ENCODE data around the gene BEND3. TPM values are rescaled to one million over a fixed set of nuclear protein-coding genes. Genes with fewer than 3 reads are reported as not detected.
A peak's percentile ranks its signal among the peaks of the same experiment; 100 is the strongest.

Gene BEND3
- total and polyA plus RNA-seq, 2 of the 8 experiments (the other 6 are each of a cell fraction or from before 2014, with no cell fraction given), result 25.2 to 38.8 TPM

GRCh38 chr6:107080036-107080435 is 35.3 kb downstream of the BEND3 start:
- no peak overlapping the region for H2BK5ac ChIP-seq (ENCODE audit: low read depth, low read length)
- FAIRE-seq (no peak), DNase-seq (ENCODE audit: low read depth in 1 of 2, low spot score in 2 of 2) (peak in 1 of 2 experiments; percentile 66)
- H3K27me3 ChIP-seq (replicated peaks in 1 of 4; ENCODE audit: control insufficient read depth in 3 of 4, extremely low read depth in 1 of 4, insufficient read depth in 3 of 4, low read length in 3 of 4), result no peaks in the 10 kb centered on the region
- H2AK5ac ChIP-seq (ENCODE audit: low read depth, low read length), result no peak overlapping the region
- H3K4ac ChIP-seq (replicated peaks; ENCODE audit: insufficient read length, low read depth, low read length), result no peak overlapping the region
- H3K4me3 ChIP-seq (ENCODE audit: extremely low read depth in 1 of 4, insufficient read depth in 2 of 4, low read depth in 3 of 4, low read length in 4 of 4), result no peak overlapping the region
- H2BK20ac ChIP-seq (ENCODE audit: low read length), result no peak overlapping the region
- H2BK12ac ChIP-seq (ENCODE audit: low read depth, low read length), result no peak overlapping the region
- POLR2A ChIA-PET (ENCODE audit: partially characterized antibody), result interaction anchor here (0.8 to 1.5 kb wide), 3 partner anchors 20 to 36 kb away, joined by 3 to 6 read pairs (median 3); no protein-coding TSS in a partner anchor
- TF ChIP-seq ATF3 (IDR thresholded peaks at IDR 0.05; ENCODE audit: insufficient read depth, low read depth, low read length), result no peak
- peak; percentile 56 for TF ChIP-seq CEBPB (IDR thresholded peaks at IDR 0.05; ENCODE audit: low read depth, low read length)
- TF ChIP-seq CTCF (IDR thresholded peaks at IDR 0.05; ENCODE audit: control extremely low read depth in 1 of 3, insufficient read depth in 1 of 3, low read depth in 1 of 3, low read length in 3 of 3), result peak; percentile 30 to 56 (median 47); a peak in 3 of 4 replicates
- peak; percentile 50 to 61 for TF ChIP-seq RAD21 (IDR thresholded peaks at IDR 0.05 in 1 of 2, conservative IDR thresholded peaks at IDR 0.05 in 1 of 2; ENCODE audit: low read depth in 2 of 2, low read length in 2 of 2)
- no peaks in the 10 kb centered on the region for H3K23me2 ChIP-seq (ENCODE audit: low read depth, low read length)
- no peak overlapping the region for H3K23ac ChIP-seq (ENCODE audit: insufficient read length)
- H4K5ac ChIP-seq (ENCODE audit: insufficient read length, low read depth, low read length), result no peak overlapping the region
- peaks cover 3 to 45% (median 13%) of the 10 kb centered on the region in 4 experiments; a peak in 7 of 8 replicates for H3K36me3 ChIP-seq (ENCODE audit: control insufficient read depth in 2 of 4, insufficient read depth in 4 of 4, low read length in 3 of 4)
- no peak overlapping the region for H3K56ac ChIP-seq (replicated peaks; ENCODE audit: insufficient read length, low read depth, low read length)
- H3K4me2 ChIP-seq (ENCODE audit: insufficient read depth in 1 of 2, low read depth in 2 of 2, low read length in 2 of 2), result no peak overlapping the region
- no peak overlapping the region for H4K91ac ChIP-seq (replicated peaks; ENCODE audit: insufficient read length, low read length)
- H4K20me1 ChIP-seq (replicated peaks in 1 of 2; ENCODE audit: control insufficient read depth in 1 of 2, insufficient read depth in 2 of 2, low read length in 2 of 2), result no peaks in the 10 kb centered on the region
- no peak overlapping the region for H3K9ac ChIP-seq (replicated peaks in 1 of 4; ENCODE audit: extremely low read depth in 1 of 4, low read depth in 3 of 4, low read length in 3 of 4)
- 81% methylated on average over 5 of the region's 5 CpGs; no CpG with 5 or more reads in 1 of the 2 experiments for WGBS, 2 experiments (ENCODE audit: extremely low coverage in 1 of 2, insufficient coverage in 1 of 2, insufficient read length in 1 of 2, insufficient replicate concordance in 2 of 2, low coverage in 1 of 2, low lambda C conversion rate in 2 of 2, missing lambda C conversion rate in 1 of 2)
- H3K79me2 ChIP-seq (ENCODE audit: control insufficient read depth in 1 of 2, insufficient read depth in 2 of 2, low read length in 2 of 2), result peaks cover 0 to 6% of the 10 kb centered on the region in 2 experiments; a peak in 3 of 4 replicates
- no peak overlapping the region for H2BK15ac ChIP-seq (ENCODE audit: low read length)
- peaks cover 0 to under 1% of the 10 kb centered on the region in 2 experiments; a peak in 1 of 4 replicates for H3K9me3 ChIP-seq (ENCODE audit: insufficient read depth in 2 of 2, low read depth in 1 of 2, low read length in 1 of 2)
- no peak overlapping the region for H3K27ac ChIP-seq (ENCODE audit: low read depth, low read length)
- H4K8ac ChIP-seq (ENCODE audit: extremely low read depth, insufficient read depth, low read length), result no peak overlapping the region
- no peak overlapping the region for H2BK120ac ChIP-seq (replicated peaks; ENCODE audit: low read depth, low read length)
- no peak overlapping the region for H3K14ac ChIP-seq (ENCODE audit: insufficient read length)
- H3K79me1 ChIP-seq (ENCODE audit: low read depth, low read length), result no peaks in the 10 kb centered on the region; the same call in 1 of the 2 replicates
- no peaks in the 10 kb centered on the region; a peak in 1 of 7 replicates for H3K4me1 ChIP-seq (replicated peaks in 1 of 4; ENCODE audit: control insufficient read depth in 3 of 4, insufficient read depth in 4 of 4, low read length in 3 of 4)
- no peak overlapping the region for H2AFZ ChIP-seq (ENCODE audit: low read length)
- H3K18ac ChIP-seq (ENCODE audit: extremely low read depth, low read length), result no peak overlapping the region
- CTCF ChIA-PET (ENCODE audit: partially characterized antibody), result interaction anchor here (0.5 to 2.6 kb wide), 17 partner anchors 13 to 685 kb away, joined by 3 to 8 read pairs (median 4); no protein-coding TSS in a partner anchor
